HUES6 (cell line): ENCODE measurements around the gene FAR1.

ENCODE experiments used
- H3K27ac ChIP-seq: 2 replicates; pipeline ENCODE4 v1.7.0; 2013; ENCODE audit warnings: low read depth, mild to moderate bottlenecking, low read length, inconsistent platforms
- H3K27me3 ChIP-seq: 2 replicates; pipeline ENCODE4 v1.6.1; 2013; ENCODE audit warnings: low read length; ENCODE audit not compliant: control insufficient read depth, insufficient read depth
- H3K36me3 ChIP-seq: 2 replicates; pipeline ENCODE4 v1.6.1; 2013; ENCODE audit warnings: low read length; ENCODE audit not compliant: control insufficient read depth, insufficient read depth
- H3K4me1 ChIP-seq: 2 replicates; pipeline ENCODE4 v1.6.1; 2013; ENCODE audit warnings: low read length; ENCODE audit not compliant: control insufficient read depth, insufficient read depth
- H3K4me3 ChIP-seq: 2 replicates; pipeline ENCODE4 v1.5.1; 2013; ENCODE audit warnings: low read depth, low read length
- H3K9ac ChIP-seq: one replicate; pipeline ENCODE4 v1.6.1; 2013; ENCODE audit warnings: mild to moderate bottlenecking, low read length
- H3K9me3 ChIP-seq: 2 replicates; pipeline ENCODE4 v1.6.1; 2013; ENCODE audit warnings: low read depth, low read length; ENCODE audit not compliant: control insufficient read depth, insufficient read depth

FAR1 gene

GRCh38 chr11:13761250-13761649 is 92.8 kb downstream of the FAR1 start:
- Histone ChIP-seq H3K4me1 (no peaks in the 10 kb centered on the region), H3K9me3 (no peaks in the 10 kb centered on the region), H3K36me3 (no peaks in the 10 kb centered on the region), H3K27me3 (no peaks in the 10 kb centered on the region), H3K9ac (no peak overlapping the region), H3K27ac (no peak overlapping the region), H3K4me3 (no peak overlapping the region)

- H3K27me3 ChIP-seq, result no peaks in the 10 kb centered on the region
- H3K4me3 ChIP-seq, result no peak overlapping the region
- H3K9me3 ChIP-seq, result no peaks in the 10 kb centered on the region
- H3K9ac ChIP-seq, result no peak overlapping the region
- no peak overlapping the region for H3K27ac ChIP-seq
- H3K36me3 ChIP-seq, result no peaks in the 10 kb centered on the region
- no peaks in the 10 kb centered on the region for H3K4me1 ChIP-seq
Observed at GRCh38 chr11:13761716-13762115, 93.2 kb downstream of the FAR1 start.

DNA sequence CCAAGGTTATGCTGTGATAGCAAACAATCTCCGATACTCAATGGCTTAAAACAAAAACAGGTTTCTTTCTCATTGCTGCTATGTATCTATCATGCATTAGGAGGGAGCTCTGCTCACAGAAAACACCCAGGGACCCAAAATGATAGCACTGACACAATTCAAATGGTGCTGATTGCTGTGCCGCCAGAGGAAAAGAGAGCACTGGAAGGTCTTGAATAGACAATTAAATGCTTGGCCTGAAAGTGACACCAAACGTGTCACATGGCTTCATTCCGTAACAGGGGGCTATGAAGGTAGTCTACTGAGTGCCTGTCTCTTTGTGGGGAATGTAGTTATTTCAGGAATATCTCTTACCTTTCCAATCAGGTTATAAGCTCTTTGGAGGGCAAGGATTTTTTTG is 94.2 kb downstream of the FAR1 start:
- H3K27ac ChIP-seq, result no peak overlapping the region
- H3K9me3 ChIP-seq, result no peaks in the 10 kb centered on the region
- H3K27me3 ChIP-seq, result no peaks in the 10 kb centered on the region
- no peaks in the 10 kb centered on the region for H3K4me1 ChIP-seq
- no peak overlapping the region for H3K4me3 ChIP-seq
- H3K36me3 ChIP-seq, result no peaks in the 10 kb centered on the region
- H3K9ac ChIP-seq, result no peak overlapping the region

DNA sequence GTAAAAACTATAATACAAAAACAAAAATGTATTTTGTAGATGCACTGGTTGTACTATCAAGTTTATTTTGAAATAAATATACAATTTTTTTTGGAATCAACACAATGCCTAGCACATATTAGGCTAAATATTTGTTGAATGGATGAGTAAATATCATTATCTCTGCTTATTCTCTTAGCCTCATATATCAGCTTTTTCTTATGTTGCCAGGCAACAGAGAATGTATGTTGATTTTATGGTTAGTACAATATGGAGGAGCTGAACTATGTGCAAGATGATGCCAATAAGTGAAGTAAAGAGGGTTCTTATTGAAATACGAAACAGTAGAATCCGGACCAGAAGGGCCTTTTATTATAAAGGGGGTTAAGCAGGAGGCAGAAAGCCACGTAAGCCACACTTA is 94.9 kb downstream of the FAR1 start:
- Histone ChIP-seq H3K9ac (no peak overlapping the region), H3K4me1 (no peaks in the 10 kb centered on the region), H3K27ac (no peak overlapping the region), H3K36me3 (no peaks in the 10 kb centered on the region), H3K9me3 (no peaks in the 10 kb centered on the region; the same call in 1 of the 2 replicates), H3K4me3 (no peak overlapping the region), H3K27me3 (no peaks in the 10 kb centered on the region)

DNA sequence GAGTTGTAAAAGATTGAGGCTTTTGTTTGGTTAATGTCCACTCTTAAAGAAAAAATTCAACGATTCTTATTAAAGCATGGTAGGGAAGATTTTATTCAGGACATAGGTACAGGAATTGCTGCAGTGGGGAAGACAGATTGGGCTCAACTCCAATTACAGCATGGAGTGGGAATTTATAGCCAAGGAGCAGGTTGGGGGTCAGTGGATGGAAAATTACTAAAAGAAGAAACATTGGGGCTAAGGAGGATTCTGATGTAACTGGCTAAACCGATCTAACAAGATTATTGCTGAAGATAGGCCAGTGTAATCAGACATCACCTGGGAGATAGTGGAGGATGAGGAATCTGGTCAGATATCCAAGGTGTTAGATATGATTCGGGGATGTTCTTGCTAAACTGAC is 97.4 kb downstream of the FAR1 start:
- no peaks in the 10 kb centered on the region for H3K36me3 ChIP-seq

DNA sequence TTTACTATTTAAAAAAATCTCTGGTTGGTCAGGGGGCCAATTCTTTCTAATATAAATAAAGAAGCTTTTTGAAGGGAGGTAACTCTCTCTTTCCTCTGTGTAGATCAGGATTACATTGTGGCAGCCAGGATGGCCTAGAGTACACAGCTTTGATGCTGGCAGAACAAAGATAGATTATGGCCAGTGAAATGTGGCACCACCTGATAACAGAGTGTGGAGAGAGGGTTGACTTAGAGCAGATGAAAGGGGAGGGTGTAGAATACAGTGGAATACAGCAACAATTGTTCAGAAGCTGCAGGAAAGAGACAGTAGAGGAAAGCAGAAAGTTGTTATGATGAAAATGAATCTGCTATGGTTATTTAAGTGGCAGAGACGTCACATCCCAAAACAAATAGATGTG is 99.0 kb downstream of the FAR1 start:
- Histone ChIP-seq H3K27me3 (no peaks in the 10 kb centered on the region), H3K9ac (no peak overlapping the region), H3K4me1 (no peaks in the 10 kb centered on the region), H3K4me3 (no peak overlapping the region), H3K9me3 (no peaks in the 10 kb centered on the region; the same call in 1 of the 2 replicates), H3K36me3 (no peaks in the 10 kb centered on the region), H3K27ac (no peak overlapping the region)

More for the DNA sequence above, 97.4 kb downstream of the FAR1 start:
- no peak overlapping the region for H3K4me3 ChIP-seq
- H3K4me1 ChIP-seq, result no peaks in the 10 kb centered on the region
- H3K9ac ChIP-seq, result no peak overlapping the region
- no peaks in the 10 kb centered on the region; the same call in 1 of the 2 replicates for H3K9me3 ChIP-seq
- H3K27ac ChIP-seq, result no peak overlapping the region
- H3K27me3 ChIP-seq, result no peaks in the 10 kb centered on the region

DNA sequence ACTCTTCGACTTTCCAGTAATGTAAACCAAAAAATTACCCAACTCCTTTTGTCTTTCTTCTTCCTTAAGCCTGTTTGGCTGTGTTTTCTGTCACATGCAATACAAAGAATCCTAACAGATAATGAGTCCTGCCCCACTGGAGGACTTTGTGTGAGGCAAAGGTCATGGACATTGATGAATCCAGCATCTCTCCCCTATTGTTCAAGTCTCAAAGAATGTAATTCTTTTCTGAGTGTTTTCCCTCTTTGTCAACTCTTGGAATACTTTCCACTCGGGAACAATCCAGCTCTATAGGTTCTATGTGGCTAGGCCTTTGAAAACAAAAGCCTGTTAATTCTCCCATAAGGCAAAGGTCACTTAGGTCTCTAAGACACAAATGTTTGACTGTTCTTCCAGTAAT is 100.7 kb downstream of the FAR1 start:
- H3K4me3 ChIP-seq, result no peak overlapping the region
- no peak overlapping the region for H3K9ac ChIP-seq
- H3K27me3 ChIP-seq, result no peaks in the 10 kb centered on the region
- H3K4me1 ChIP-seq, result peaks cover 7% of the 10 kb centered on the region
- H3K36me3 ChIP-seq, result no peaks in the 10 kb centered on the region
- H3K9me3 ChIP-seq, result no peaks in the 10 kb centered on the region; the same call in none of the 2 replicates
- no peak overlapping the region for H3K27ac ChIP-seq

GRCh38 chr11:13771151-13771550 is 102.7 kb downstream of the FAR1 start:
- Histone ChIP-seq H3K9ac (no peak overlapping the region), H3K36me3 (no peaks in the 10 kb centered on the region), H3K9me3 (no peaks in the 10 kb centered on the region; the same call in none of the 2 replicates), H3K4me3 (no peak overlapping the region), H3K27ac (no peak overlapping the region), H3K4me1 (peaks cover 12% of the 10 kb centered on the region), H3K27me3 (no peaks in the 10 kb centered on the region)

- Histone ChIP-seq H3K4me3 (no peak overlapping the region), H3K4me1 (peaks cover 23% of the 10 kb centered on the region), H3K9ac (no peak overlapping the region), H3K9me3 (no peaks in the 10 kb centered on the region; the same call in none of the 2 replicates), H3K36me3 (no peaks in the 10 kb centered on the region), H3K27me3 (no peaks in the 10 kb centered on the region), H3K27ac (no peak overlapping the region)
Observed at GRCh38 chr11:13772223-13773046, 104.0 kb downstream of the FAR1 start.

DNA sequence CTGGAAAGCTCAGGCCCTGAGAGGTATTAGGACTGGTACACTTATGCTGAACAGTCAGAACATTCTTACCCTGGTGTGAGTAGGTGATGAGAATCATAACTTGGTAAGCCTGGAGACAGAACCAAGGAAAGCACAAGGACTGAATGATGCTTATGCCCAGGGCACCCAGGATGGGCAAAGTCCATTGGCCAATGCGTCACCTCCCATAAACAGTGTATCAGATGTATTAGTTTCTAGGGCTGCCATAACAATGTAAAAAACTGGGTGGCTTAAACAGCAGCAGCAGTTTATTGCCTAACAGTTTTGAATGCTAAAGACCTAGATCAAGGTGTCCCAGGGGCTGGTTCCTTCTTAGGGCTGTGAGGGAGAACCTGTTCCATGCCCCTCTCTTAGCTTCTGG is 107.0 kb downstream of the FAR1 start:
- no peaks in the 10 kb centered on the region; the same call in 1 of the 2 replicates for H3K9me3 ChIP-seq
- H3K36me3 ChIP-seq, result no peaks in the 10 kb centered on the region
- H3K27ac ChIP-seq, result no peak overlapping the region

DNA sequence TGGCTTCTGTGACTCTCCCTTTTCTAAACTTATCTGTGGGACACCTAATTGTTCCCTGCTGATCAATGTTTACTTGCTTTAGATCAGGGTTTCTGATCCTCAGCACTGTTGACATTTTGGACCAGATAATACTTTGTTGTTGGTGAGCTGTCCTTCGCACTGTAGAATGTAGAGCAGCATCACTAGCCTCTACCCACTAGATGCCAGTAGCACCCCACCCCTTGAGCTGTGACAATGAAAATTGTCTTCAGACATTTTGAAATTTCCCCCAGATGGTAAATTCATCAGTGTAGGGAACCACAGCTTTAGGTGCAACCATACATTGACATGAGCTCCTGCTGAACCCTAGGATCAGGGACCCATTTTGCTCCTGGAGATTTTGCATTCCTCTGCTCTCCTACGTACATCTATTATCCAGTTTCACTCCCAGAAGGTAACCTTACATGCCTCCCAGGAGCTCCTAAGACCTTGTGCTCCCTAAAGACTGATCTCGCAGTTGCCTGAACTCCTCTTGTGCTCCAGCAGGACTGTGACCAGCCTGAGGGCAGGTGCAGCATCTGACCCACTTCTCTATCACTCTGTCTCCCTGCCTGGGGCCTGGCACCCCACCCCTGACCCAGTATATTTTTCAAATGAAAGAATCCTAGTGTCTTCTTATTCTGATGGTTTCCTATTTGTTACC is 107.8 kb downstream of the FAR1 start:
- no peaks in the 10 kb centered on the region; the same call in 1 of the 2 replicates for H3K9me3 ChIP-seq
- H3K4me1 ChIP-seq, result peaks cover 38% of the 10 kb centered on the region
- no peak overlapping the region for H3K4me3 ChIP-seq
- H3K27me3 ChIP-seq, result no peaks in the 10 kb centered on the region
- H3K36me3 ChIP-seq, result no peaks in the 10 kb centered on the region
- peak overlapping the region; percentile 7 for H3K9ac ChIP-seq
- peak overlapping the region; percentile 69; the same call in 1 of the 2 replicates for H3K27ac ChIP-seq

More for the DNA sequence above, 107.0 kb downstream of the FAR1 start:
- Histone ChIP-seq H3K27me3 (no peaks in the 10 kb centered on the region), H3K9ac (peak overlapping the region; percentile 7), H3K4me3 (no peak overlapping the region), H3K4me1 (peaks cover 38% of the 10 kb centered on the region)
